Measurements from ENCODE around the gene S100A12. TPM values are rescaled to one million over a fixed set of nuclear protein-coding genes. Genes with fewer than 3 reads are reported as not detected.

S100A12 gene
- total RNA-seq, 1 experiment from 2014 or later: not detected

GRCh38 chr1:153390938-153391710 lies 15.7 kb upstream of the S100A12 start, which contains the start of gene S100A8:
Gene S100A8, minus strand, starts transcription at chr1:153391073. Its CDS starts 538 bp downstream, at chr1:153390535.
- Histone ChIP-seq H4K20me1 (ENCODE audit: insufficient read depth) (no peaks in the 10 kb centered on the region), H3K27me3 (ENCODE audit: insufficient read depth, low read depth) (no peaks in the 10 kb centered on the region), H3K9me3 (ENCODE audit: insufficient read depth, low read depth) (no peaks in the 10 kb centered on the region), H3K9me2 (ENCODE audit: insufficient read depth) (no peaks in the 10 kb centered on the region), H2AFZ (no peak within 1 kb of the TSS), H3K36me3 (ENCODE audit: low read depth) (no peaks in the 10 kb centered on the region), H3K4me1 (replicated peaks; ENCODE audit: insufficient read depth) (peaks cover 59% of the 10 kb centered on the region), H3K79me2 (ENCODE audit: low read depth) (no peaks in the 10 kb centered on the region), H3K4me3 (no peak within 1 kb of the TSS; the same call in 1 of the 2 replicates), H3K27ac (no peak within 1 kb of the TSS), H3K4me2 (peak within 1 kb of the TSS; percentile 64), H3F3A (ENCODE audit: insufficient read depth, low read depth) (peaks cover 9% of the 10 kb centered on the region; the same call in 1 of the 2 replicates)
- DNase-seq: peak; percentile 13 to 81
- ChIA-PET CTCF (no interaction called here), POLR2A (ENCODE audit: unreplicated experiment) (no interaction called here)
- no peak for TF ChIP-seq EZH2 (IDR thresholded peaks at IDR 0.05; ENCODE audit: low read depth)
- no peak for TF ChIP-seq CTCF (conservative IDR thresholded peaks at IDR 0.05)
- intact Hi-C loops (cut with micrococcal nuclease; ENCODE audit: unreplicated experiment): no loop called here
- no TSS peak for BruUV-seq (replicated peaks)

DNA sequence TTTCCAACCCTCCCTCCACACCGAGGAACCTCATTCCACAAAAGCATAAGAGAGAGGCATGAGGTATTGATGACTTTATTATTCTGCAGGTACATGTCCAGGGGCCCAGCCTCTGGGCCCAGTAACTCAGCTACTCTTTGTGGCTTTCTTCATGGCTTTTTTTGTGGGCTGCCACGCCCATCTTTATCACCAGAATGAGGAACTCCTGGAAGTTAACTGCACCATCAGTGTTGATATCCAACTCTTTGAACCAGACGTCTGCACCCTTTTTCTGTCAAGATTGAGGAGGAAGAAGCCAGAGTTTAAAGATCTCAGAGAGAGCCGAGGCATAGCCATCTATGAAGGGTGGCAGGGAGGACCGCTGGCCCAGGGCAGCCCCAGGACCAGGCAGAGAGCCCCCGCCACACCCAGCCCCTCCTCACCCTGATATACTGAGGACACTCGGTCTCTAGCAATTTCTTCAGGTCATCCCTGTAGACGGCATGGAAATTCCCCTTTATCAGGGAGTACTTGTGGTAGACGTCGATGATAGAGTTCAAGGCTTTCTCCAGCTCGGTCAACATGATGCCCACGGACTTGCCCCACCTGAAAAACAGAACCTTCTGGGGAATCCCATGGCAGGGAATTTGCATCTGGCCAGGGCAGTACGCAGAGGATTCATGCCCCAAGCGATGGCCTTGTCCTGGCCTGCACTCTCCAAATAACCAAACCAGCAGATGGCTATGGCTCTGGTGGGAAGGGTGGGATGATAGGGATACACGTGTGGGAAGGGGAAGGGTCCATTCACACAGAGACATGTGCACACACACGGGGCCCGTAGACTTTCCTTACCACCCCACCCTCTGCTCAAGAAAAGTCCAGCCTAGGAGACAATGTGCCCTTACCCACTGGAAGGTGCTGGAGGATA lies 14.8 kb upstream of the S100A12 start:
- no peak overlapping the region for H2AFZ ChIP-seq
- BruUV-seq (replicated peaks): no TSS peak
- CTCF ChIA-PET: no interaction called here

More for the DNA sequence above, 14.8 kb upstream of the S100A12 start:
- peak overlapping the region; percentile 64 for H3K4me2 ChIP-seq
- H3K27me3 ChIP-seq (ENCODE audit: insufficient read depth, low read depth): no peaks in the 10 kb centered on the region
- H3F3A ChIP-seq (ENCODE audit: insufficient read depth, low read depth): peaks cover 9% of the 10 kb centered on the region; the same call in 1 of the 2 replicates
- H3K9me3 ChIP-seq (ENCODE audit: insufficient read depth, low read depth): no peaks in the 10 kb centered on the region
- POLR2A ChIA-PET (ENCODE audit: unreplicated experiment): no interaction called here
- H3K79me2 ChIP-seq (ENCODE audit: low read depth): no peaks in the 10 kb centered on the region
- H3K27ac ChIP-seq: no peak overlapping the region
- intact Hi-C loops (cut with micrococcal nuclease; ENCODE audit: unreplicated experiment): no loop called here
- TF ChIP-seq CTCF (conservative IDR thresholded peaks at IDR 0.05): no peak
- TF ChIP-seq EZH2 (IDR thresholded peaks at IDR 0.05; ENCODE audit: low read depth): no peak
- peaks cover 55% of the 10 kb centered on the region for H3K4me1 ChIP-seq (replicated peaks; ENCODE audit: insufficient read depth)
- DNase-seq: no peak
- no peaks in the 10 kb centered on the region for H3K36me3 ChIP-seq (ENCODE audit: low read depth)
- H3K9me2 ChIP-seq (ENCODE audit: insufficient read depth): no peaks in the 10 kb centered on the region
- H4K20me1 ChIP-seq (ENCODE audit: insufficient read depth): no peaks in the 10 kb centered on the region
- no peak overlapping the region; the same call in 1 of the 2 replicates for H3K4me3 ChIP-seq
